GF-D8 (cell line): ENCODE measurements around the gene AATF.

ENCODE experiments used
- DNase-seq: peaks from one replicate; lab custom pipeline; 2025; lab: John Stamatoyannopoulos, UW

Gene AATF, protein sequence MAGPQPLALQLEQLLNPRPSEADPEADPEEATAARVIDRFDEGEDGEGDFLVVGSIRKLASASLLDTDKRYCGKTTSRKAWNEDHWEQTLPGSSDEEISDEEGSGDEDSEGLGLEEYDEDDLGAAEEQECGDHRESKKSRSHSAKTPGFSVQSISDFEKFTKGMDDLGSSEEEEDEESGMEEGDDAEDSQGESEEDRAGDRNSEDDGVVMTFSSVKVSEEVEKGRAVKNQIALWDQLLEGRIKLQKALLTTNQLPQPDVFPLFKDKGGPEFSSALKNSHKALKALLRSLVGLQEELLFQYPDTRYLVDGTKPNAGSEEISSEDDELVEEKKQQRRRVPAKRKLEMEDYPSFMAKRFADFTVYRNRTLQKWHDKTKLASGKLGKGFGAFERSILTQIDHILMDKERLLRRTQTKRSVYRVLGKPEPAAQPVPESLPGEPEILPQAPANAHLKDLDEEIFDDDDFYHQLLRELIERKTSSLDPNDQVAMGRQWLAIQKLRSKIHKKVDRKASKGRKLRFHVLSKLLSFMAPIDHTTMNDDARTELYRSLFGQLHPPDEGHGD

GRCh38 chr17:36948717-36949460, at the start of gene AATF:
Gene AATF, plus strand, starts transcription at chr17:36948954. Its CDS starts 172 bp downstream, at chr17:36949126.
- peak; percentile 88 for DNase-seq

GRCh38 chr17:36899250-36900159, 49.2 kb upstream of the AATF start:
- DNase-seq = no peak

DNA sequence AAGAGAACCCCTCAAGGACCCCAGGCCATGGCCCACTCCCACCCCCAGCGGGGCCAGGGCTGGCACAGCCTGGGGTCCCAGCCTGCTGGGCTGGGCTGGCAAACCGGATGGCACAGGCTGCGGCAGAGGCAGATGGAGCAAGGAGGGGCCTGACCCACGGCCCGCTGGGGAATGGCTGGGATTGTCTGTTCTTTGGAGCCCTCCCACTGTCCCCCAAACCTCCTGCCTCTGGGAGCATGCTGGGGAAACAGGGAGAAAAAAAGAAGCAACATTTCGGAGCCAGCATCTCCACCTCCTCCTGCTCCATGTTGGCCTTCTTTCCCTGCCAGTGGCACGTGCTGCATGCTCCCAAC, 48.6 kb upstream of the AATF start:
- DNase-seq = no peak

GRCh38 chr17:36901506-36901905, 47.2 kb upstream of the AATF start:
- DNase-seq = no peak

DNA sequence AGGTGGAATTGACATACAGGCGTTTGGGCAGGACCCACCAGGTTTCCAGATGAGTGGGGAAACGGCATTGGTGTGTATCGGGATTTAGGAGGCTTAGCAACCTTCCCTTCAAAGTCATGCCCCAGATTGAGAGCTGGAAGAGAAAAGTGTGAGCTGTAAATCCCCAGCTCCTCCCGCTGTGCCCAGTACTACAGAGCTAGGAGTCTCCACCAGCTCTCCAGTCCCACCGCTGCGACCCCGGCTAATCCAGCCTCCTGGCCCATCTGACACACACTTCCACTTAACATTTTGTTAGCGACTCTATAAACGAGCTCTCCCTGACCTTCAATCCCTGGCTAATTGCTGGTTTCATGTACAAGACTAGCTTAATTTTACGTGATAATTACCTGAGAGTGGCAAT, 41.3 kb upstream of the AATF start:
- no peak for DNase-seq

DNA sequence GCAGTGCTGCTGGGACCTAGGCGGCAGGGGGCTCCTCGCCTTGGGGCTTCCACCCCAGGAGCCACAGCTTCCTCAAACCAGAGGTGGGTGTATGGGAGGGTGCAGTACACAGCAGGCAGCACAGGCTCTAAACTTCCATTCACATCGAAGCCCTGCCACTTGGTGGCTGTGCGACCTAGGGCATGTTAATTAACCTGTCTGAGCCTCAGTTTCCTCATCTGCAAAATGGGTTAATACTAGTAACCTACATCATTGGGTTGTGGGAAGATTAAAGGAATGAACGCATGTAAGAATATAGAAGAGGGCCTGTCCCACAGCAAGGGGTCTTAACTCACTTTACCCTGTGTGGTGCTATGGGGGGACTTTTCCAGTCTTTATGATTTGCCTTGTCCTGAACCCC, 38.2 kb upstream of the AATF start:
- DNase-seq = no peak

GRCh38 chr17:36911001-36911400, 37.8 kb upstream of the AATF start:
- no peak for DNase-seq

- no peak for DNase-seq
These were observed 35.6 kb upstream of the AATF start for GRCh38 chr17:36913132-36913531.

- no peak for DNase-seq
These were observed 30.5 kb upstream of the AATF start for GRCh38 chr17:36918211-36918691.

DNA sequence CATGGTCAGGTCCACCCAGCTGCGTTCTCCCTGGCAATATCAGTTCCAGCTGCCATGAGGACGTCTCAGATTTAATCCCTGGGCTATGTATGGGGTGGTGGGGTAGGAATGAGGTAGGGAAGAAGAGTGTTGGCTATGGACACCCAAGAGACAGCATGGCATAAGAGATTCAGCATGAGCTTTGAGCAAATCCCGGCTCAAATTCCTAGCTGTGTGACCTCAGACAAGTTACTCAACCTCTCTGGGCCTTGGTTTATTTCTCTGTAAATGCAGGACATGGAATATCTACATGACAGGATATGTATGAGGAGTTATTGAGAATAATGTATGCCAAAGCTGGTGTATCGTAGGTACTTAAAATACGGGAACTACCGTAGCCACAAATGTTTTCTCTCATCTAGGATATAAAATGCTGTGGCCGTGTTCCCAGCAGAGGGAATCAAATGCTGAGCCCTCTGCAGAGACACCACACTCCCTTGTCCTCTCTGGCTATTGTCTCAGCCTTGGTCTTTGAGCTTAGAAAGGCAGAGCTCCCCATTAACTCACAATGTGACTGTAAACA, 29.3 kb upstream of the AATF start:
- DNase-seq = no peak

DNA sequence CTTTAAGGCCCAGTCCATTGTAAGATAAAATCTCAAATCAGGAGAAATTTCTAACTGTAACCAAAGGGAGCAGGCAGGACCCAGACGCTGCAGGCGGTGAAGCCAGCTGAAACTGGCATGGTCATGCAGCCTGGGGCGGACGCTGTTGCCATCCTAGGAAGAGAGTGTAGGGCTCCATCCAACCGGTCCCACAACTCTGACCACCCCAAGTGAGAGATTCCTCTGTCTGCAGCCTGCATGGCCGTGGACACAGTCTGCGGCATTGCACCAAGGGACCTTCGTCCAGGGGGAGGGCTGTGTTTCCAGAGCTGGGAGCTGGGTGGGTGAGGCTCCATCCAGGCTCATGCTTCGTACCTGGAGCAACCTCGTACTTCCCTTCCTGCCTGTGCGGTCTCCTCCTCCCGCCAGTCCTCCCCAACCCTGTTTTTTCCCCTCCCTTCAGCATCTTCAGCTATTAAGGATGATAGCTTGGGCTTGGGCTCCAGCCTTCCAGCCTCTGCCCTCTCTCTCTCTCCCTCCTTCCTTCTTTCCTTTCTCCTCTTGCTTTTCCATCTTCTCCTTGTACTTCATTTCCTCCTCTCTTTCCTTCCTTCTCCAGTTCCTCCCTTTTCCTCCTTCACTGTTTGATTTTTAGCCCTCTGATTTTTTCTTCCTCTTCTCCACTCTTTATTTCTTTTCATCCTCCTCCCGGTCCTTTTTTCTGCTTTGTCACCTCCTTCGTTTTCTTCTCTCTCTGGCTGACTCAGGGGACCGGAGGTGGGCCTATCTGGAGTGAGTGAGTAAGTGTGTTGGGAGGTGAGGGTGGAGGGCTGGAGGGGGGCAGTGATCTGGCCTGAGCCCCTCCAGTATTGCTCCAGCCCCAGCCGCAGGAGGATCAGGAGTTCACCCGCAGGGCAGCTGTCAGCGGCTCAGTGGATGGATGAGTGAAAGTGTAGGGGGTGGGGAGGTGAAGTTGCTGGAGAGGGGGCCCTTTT, 28.4 kb upstream of the AATF start:
- DNase-seq = no peak

- DNase-seq = no peak
These were observed 27.5 kb upstream of the AATF start for GRCh38 chr17:36921095-36921851.

GRCh38 chr17:36922175-36922574, 26.6 kb upstream of the AATF start:
- no peak for DNase-seq

- no peak for DNase-seq
These were observed 24.9 kb upstream of the AATF start for GRCh38 chr17:36923814-36924221.

GRCh38 chr17:36926226-36926625, 22.5 kb upstream of the AATF start:
- no peak for DNase-seq

DNA sequence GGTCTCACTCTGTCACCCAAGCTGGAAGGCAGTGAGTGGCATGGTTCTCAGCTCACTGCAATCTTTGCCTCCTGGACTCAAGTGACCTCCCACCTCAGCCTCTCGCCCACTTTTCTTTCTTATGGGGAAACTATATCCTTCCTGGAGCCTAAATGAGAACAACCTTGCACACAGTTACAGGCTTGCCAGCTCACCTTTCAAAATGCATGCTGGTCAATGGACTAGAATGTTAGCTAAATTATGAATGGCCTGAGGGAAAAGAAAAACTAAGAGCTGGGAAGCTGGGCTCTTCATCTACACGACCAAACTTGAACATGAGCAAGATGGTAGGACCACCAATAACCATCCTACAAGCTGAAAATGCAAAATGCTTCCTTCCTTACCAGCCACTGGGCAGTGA, 22.1 kb upstream of the AATF start:
- no peak for DNase-seq

DNA sequence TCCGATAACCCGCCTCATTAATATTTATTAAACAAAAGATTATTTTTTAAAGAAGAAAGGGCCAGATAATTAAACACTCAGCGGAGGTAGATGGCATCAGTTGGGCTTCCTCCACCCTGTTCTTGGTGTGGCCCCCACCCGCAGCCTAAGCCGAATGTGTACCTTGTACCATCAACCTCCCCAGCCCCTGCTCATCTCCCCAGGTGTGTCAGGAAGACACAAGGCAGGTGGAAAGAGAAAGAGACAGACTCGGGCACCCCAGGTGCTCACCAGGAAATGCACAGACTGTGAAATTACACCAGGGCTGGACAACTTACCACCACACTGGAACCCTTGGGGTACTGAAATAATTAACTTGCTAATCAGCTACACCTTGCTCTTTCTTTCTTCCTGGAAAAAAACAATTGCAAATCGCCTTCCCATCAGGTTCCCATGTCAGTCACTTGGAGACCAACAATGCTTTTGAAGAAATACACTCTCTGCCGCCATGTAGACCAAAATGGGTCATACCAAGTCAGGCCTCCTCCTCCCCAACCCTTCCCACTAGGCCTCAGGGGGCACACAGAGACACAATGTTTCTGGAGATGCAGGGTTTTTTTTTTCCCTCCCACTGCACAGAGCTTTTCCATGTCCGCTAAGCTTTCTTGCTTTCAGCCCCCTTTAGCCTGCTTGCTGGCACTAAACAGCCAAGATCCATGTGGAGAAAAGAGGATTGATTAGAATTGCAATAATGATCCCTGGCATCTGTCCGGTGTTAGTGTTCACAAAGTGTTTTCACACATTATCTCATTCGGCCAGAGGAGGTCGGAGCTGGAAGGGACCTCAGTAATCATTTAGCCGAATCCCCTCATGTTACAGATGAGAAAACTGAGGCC, 20.0 kb upstream of the AATF start:
- no peak for DNase-seq

GRCh38 chr17:36929851-36930582, 18.7 kb upstream of the AATF start:
- DNase-seq = no peak
